Measurements from ENCODE around the gene HIP1R.

- TF ChIP-seq CTCF (IDR thresholded peaks at IDR 0.05): no peak
- TF ChIP-seq MAX (IDR thresholded peaks at IDR 0.05; ENCODE audit: low read depth): no peak
- TF ChIP-seq POLR2AphosphoS5 (IDR thresholded peaks at IDR 0.05; ENCODE audit: low read depth, low read length): no peak
- TF ChIP-seq EP300 (IDR thresholded peaks at IDR 0.05; ENCODE audit: borderline replicate concordance in 1 of 2, low read depth in 1 of 2, low read length in 1 of 2): no peak
- no peak for TF ChIP-seq EZH2phosphoT487 (IDR thresholded peaks at IDR 0.05; ENCODE audit: borderline replicate concordance, low read depth)
- no peak for TF ChIP-seq RFX5 (IDR thresholded peaks at IDR 0.05; ENCODE audit: low read length)
- no peak for TF ChIP-seq RXRA (IDR thresholded peaks at IDR 0.05; ENCODE audit: borderline replicate concordance, low read depth)
- TF ChIP-seq NFIC (IDR thresholded peaks at IDR 0.05; ENCODE audit: borderline replicate concordance): no peak
- TF ChIP-seq FOXJ3 (CRISPR knock-in tag; IDR thresholded peaks at IDR 0.05): no peak
- TF ChIP-seq YY1 (IDR thresholded peaks at IDR 0.05; ENCODE audit: low read depth): no peak
- TF ChIP-seq CHD2 (IDR thresholded peaks at IDR 0.05; ENCODE audit: low read length, partially characterized antibody): no peak
- TF ChIP-seq TAF1 (IDR thresholded peaks at IDR 0.05; ENCODE audit: borderline replicate concordance, low read depth, low read length): no peak
- no peak for TF ChIP-seq JUND (IDR thresholded peaks at IDR 0.05)
Observed at GRCh38 chr12:122842505-122843405, 7.5 kb downstream of the HIP1R start.
